Activated naive CD4-positive, alpha-beta T cell treated with anti-CD3 and anti-CD28 coated beads, Interleukin-2, amount 10 ng/mL, durations not matched to agents 5 hours and 36 hours (primary cell): ENCODE results near the gene ZNF518B. TPM values are rescaled to one million over a fixed set of nuclear protein-coding genes. Genes with fewer than 3 reads are reported as not detected.

Source experiments
- total RNA-seq, 2 experiments: library from RNA; stranded (reverse); gene quantifications; one replicate each; pipeline ENCODE4 v1.2.3, GENCODE V29; 2021

The ZNF518B gene, protein sequence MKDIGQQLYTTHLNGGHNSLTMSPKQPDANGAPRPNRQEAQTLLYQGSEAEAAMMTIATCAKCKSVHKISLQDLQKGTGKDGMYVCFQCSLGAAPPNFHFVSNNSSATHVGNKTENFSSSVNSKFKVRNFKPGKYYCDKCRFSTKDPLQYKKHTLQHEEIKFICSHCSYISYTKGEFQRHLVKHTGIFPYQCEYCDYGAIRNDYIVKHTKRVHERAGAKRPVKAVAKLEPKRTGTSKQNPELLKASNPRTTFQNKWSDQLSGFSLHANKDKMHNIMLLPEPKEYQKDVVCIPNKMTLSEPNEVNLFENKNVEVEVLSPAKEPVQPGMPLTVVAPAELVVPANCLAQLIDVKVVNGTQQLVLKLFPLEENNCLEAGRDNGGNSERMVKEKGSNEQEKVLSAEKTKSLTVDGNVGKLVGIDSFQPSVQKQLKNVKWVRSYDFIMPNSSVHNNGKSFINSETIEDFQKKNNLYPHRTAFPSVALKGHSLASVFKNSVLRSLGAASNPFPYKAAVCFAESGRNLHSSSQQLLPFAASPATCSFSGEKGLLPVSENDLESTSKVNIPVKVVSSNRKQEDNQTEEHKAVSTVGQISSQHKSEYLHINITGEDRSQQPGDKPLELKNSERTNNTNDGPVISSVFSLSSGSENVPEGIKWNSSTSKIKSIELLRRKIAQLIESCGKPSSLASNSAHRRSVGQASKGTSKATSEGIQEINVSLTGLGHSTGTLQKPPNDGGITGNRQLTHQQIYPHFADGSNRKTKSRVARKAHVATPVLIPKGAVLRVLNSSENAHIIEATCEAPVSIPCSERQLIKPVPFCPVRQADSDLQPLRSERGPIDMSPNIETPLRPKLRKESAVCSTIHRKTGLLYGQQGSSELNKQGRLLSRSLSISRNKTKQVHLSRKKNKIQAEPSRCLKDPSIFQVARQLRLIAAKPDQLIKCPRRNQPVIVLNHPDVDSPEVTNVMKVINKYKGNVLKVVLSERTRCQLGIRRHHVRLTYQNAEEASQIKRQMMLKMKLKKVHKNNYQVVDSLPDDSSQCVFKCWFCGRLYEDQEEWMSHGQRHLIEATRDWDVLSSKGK
- 10 to 100 TPM; 22.9 to 28.0 TPM for total RNA-seq

DNA sequence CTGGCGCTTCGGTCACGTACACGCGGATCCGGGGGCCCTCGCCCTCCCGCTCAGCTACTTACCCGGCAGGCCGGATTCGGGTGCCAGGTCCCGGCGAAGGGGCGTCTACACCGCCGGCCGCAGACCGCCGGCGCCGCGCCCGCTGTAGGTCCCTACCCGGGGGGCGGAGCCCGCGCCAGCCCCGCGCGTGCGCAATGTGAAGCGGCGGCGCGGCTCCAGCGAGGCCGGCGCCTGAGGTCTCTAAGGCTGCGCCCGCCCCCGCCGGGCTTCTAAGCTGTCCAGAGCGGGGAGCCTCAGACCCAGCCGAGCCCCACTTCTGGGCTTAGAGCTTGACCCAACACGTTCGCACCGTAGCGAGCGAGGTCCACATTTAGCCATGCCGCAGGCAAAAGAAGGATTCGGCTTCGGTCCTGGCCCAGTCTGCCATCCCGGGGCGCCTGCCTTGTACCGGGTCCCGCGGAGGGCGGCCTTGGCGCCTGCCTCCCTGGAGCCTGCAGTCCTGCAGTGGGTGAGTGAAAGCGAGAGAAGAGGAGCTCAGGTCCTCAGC lies at the start of gene ZNF518B:
TSS of gene ZNF518B (minus strand) at position 172 of the 547 bp plus-strand sequence. CDS start 11,098 bp downstream, outside the sequence.

Other genes with a start within 250 kb of the ZNF518B start
- under 1 TPM in 1 of 2 experiments, not detected in 1; 0.15 TPM for gene CLNK, start 227.3 kb upstream of the ZNF518B start, total RNA-seq